Body of pancreas (tissue), 4 donors: ENCODE measurements around the gene RAP1B.
"Not testable (repeated sequence)": the region's sequence is repeated elsewhere in the genome, so short reads cannot be mapped to it uniquely, and the experiment has no call there.

Experiments used
- CTCF ChIP-seq, 7 experiments: fragments of 450-650 bp in 4 of 7; fragments of 200-600 bp in 3 of 7; sonication (generic) in 3 of 7; IDR thresholded peaks; one replicate each; pipeline ENCODE4 v1.5.1; 2016 to 2019; ENCODE audit warnings: antibody characterized with exemption in 7 of 7
- POLR2A ChIP-seq, 3 donors: fragments of 450-650 bp; IDR thresholded peaks; one replicate each; pipeline ENCODE4 v1.6.1; 2016; ENCODE audit warnings: antibody characterized with exemption in 3 of 3, mild to moderate bottlenecking in 2 of 3

- TF ChIP-seq CTCF, POLR2A (IDR thresholded peaks at IDR 0.05): not testable (repeated sequence)
Observed at GRCh38 chr12:68676854-68677253, 66.2 kb downstream of the RAP1B start.
